Testis (tissue), 5 donors: ENCODE data around the gene TLE5. TPM values are rescaled to one million over a fixed set of nuclear protein-coding genes. Genes with fewer than 3 reads are reported as not detected.

Source experiments
- DNase-seq: peaks from one replicate; pipeline ENCODE4 v3.0.0-alpha.2; 2019
- H3K27ac ChIP-seq, 2 donors: fragments of 200-600 bp; sonication (generic); one replicate each; pipeline ENCODE4 v1.5.1; 2019
- H3K27me3 ChIP-seq: fragments of 200-600 bp; sonication (generic); one replicate; pipeline ENCODE4 v1.5.1; 2019
- H3K36me3 ChIP-seq: fragments of 200-600 bp; sonication (generic); one replicate; pipeline ENCODE4 v1.5.1; 2017; ENCODE audit warnings: low read depth; ENCODE audit errors: missing control alignments
- H3K4me1 ChIP-seq: fragments of 200-600 bp; sonication (generic); one replicate; pipeline ENCODE4 v1.5.1; 2019
- H3K4me3 ChIP-seq, 2 donors: fragments of 200-600 bp; sonication (generic); one replicate each; pipeline ENCODE4 v1.5.1; 2017 to 2019
- H3K9me3 ChIP-seq: fragments of 200-600 bp; sonication (generic); one replicate; pipeline ENCODE4 v1.5.1; 2017
- POLR2A ChIP-seq: fragments of 450-650 bp; IDR thresholded peaks from one replicate; pipeline ENCODE4 v1.6.1; 2017; ENCODE audit warnings: antibody characterized with exemption, mild to moderate bottlenecking, moderate library complexity
- WGBS, 2 donors: methylation state at CpG; one replicate each; pipeline ENCODE4 v1.1.5; 2018; 5-methylcytosine and 5-hydroxymethylcytosine counted together
- intact Hi-C: fragments of 100-400 bp; cut with DNase I; formaldehyde crosslinking; loops from one replicate; pipeline ENCODE4 v1.15.1; 2023; ENCODE audit warnings: low total_unique reads
- long read RNA-seq, 2 donors: transcript quantifications; one replicate each; lab custom pipeline, GENCODE V29; 2026
- polyA plus RNA-seq: library from polyadenylated mRNA; stranded (reverse); fragments of 350-450 nt; fragmentation: Illumina TruSeq; extraction: RNeasy Lipid Tissue Mini Kit (QIAGEN cat#74804); gene quantifications from one replicate; pipeline ENCODE4 v1.2.3, GENCODE V29; 2014; ENCODE audit warnings: low read depth, low replicate concordance; ENCODE audit not compliant: insufficient read depth
- total RNA-seq, 2 donors: library from RNA; depleted of rRNA; stranded (reverse); fragments of >200 nt; gene quantifications; one replicate each; pipeline ENCODE4 v1.2.3, GENCODE V29; 2016
- TF ChIP-seq, protein P1 (sequence below), 3 experiments: fragments of 450-650 bp in 2 of 3; fragments of 200-600 bp in 1 of 3; sonication (generic) in 1 of 3; IDR thresholded peaks; one replicate each; pipeline ENCODE4 v1.5.1; 2016 to 2019; ENCODE audit warnings: antibody characterized with exemption in 3 of 3, mild to moderate bottlenecking in 2 of 3, moderate library complexity in 1 of 3

TLE5 gene
- total RNA-seq (100 to 1,000 TPM; 354 to 539 TPM), polyA plus RNA-seq (314 TPM)
- long read RNA-seq, donor 1, transcript AES-207 (6 exons, 942 nt): minor isoform, 18 of 193 reads
- long read RNA-seq, donor 1, transcript AES-205 (2 exons, 367 nt): minor isoform, 13 of 193 reads
- long read RNA-seq, donor 1, transcript AES-210 (3 exons, 1,100 nt): minor isoform, 5 of 193 reads
- long read RNA-seq, donor 1, transcript AES-202 (7 exons, 1,608 nt): major isoform, 129 of 193 reads
- long read RNA-seq, donor 1, partial matches to known transcripts: 15 of 193 reads
- long read RNA-seq, donor 1, other reads (novel, unspliced or antisense): 7 of 193 reads
- long read RNA-seq, donor 2, transcript AES-210 (3 exons, 1,100 nt): minor isoform, 10 of 127 reads
- long read RNA-seq, donor 2, transcript AES-202 (7 exons, 1,608 nt): major isoform, 66 of 127 reads
- long read RNA-seq, donor 2, transcript AES-205 (2 exons, 367 nt): minor isoform, 11 of 127 reads
- long read RNA-seq, donor 2, transcript AES-207 (6 exons, 942 nt): minor isoform, 15 of 127 reads
- long read RNA-seq, donor 2, partial matches to known transcripts: 13 of 127 reads
- long read RNA-seq, donor 2, other reads (novel, unspliced or antisense): 7 of 127 reads

DNA sequence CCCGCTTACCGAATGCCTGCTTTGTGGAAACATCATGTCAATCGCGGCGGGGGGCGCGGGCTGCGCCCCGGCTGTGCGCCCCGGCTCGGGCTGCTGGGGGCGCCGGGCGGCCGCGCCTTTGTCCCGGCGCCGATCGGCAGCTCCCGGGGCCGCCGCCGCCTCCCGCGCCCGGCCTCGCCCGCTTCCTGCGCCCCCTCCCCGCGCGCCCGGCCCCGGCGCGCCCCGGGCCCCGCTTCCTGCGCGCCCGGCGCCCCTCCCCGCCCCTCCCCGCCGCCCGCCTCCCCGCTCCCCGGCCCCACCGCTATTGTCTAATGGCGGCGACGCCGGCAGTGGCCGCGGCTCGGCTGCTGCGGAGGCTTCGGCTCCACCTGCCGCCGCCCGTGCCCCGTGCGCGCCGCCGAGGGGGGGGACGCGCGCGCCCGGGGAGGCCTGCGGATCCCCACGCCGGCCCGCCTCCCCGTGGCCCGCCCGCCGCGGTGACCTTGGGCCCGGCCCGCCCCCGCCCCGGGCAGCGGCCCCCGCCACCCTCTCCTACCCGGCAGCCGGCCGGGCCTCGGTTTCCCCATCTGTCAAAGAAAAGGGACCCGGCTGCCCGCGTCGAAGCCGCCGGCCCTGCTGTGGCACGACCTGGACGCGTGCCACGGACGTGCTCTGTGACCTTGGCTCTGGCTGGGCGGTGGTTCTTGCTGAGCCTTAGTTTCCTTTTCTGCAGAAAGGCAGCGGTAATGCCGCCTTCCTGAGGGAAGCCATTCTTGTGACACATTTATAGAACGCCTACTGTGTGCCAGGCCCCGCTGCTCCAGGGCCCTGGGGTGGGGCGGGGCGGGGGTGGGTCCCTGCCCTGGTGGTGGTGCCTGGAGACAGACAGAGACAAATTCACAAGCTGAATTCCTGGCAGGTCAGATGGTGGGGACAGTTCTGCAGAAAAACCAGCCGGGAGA, at the start of gene TLE5:
Gene TLE5, minus strand, starts transcription at position 331 of the 941 bp plus-strand sequence. Its CDS starts 295 bp downstream, at position 36.
- Histone ChIP-seq H3K36me3 (no peaks in the 10 kb centered on the region), H3K4me3 (peak within 1 kb of the TSS; percentile 80 to 87), H3K27ac (peak within 1 kb of the TSS; percentile 97), H3K9me3 (no peaks in the 10 kb centered on the region), H3K4me1 (peaks cover 27% of the 10 kb centered on the region), H3K27me3 (no peaks in the 10 kb centered on the region)
- TF ChIP-seq, protein P1, sequence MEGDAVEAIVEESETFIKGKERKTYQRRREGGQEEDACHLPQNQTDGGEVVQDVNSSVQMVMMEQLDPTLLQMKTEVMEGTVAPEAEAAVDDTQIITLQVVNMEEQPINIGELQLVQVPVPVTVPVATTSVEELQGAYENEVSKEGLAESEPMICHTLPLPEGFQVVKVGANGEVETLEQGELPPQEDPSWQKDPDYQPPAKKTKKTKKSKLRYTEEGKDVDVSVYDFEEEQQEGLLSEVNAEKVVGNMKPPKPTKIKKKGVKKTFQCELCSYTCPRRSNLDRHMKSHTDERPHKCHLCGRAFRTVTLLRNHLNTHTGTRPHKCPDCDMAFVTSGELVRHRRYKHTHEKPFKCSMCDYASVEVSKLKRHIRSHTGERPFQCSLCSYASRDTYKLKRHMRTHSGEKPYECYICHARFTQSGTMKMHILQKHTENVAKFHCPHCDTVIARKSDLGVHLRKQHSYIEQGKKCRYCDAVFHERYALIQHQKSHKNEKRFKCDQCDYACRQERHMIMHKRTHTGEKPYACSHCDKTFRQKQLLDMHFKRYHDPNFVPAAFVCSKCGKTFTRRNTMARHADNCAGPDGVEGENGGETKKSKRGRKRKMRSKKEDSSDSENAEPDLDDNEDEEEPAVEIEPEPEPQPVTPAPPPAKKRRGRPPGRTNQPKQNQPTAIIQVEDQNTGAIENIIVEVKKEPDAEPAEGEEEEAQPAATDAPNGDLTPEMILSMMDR (IDR thresholded peaks at IDR 0.05): no peak
- no peak for TF ChIP-seq POLR2A
- intact Hi-C loops: no loop called here
- DNase-seq: peak; percentile 74
- WGBS, 2 donors: 1 to 19% methylated on average over 4 to 74 of the region's 111 CpGs

DNA sequence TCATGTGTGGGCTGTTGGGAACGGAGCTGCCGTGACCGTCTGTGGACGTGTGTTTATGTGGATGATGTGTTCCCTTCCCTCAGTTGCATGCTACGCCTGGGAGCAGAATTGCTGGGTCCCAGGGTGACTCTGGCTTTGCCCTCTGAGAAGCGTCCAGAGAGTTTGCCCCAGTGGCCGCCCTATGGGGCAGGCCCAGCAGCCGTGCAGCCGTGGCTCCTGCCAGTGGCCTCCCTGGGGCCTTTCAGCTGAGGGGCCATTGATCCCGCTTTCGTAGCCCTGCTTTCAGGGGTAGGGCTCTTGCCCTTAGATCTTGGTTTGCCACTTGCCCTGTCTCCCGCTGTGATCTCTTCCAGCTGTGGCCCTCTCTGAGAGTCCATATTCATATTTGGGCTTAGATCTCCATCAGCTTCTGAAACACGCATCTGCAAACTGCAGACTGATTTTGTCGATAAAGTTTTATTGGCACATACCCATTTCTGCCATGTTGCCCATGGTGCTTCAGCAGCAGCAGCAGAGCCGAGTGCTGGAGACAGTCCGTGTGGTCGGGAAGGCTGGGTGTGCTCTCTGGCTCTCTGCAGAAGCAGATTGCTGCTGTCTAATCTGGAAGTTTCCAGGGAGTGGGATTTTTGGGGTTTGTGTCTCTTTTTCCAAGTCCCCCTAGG, 49.4 kb upstream of the TLE5 start:
- intact Hi-C loops: no loop called here
- no peak overlapping the region for H3K27ac ChIP-seq
- no peaks in the 10 kb centered on the region for H3K27me3 ChIP-seq
- no peak for DNase-seq
- H3K36me3 ChIP-seq: no peaks in the 10 kb centered on the region
- TF ChIP-seq, protein P1 (IDR thresholded peaks at IDR 0.05): no peak
- H3K9me3 ChIP-seq: no peaks in the 10 kb centered on the region
- WGBS, 2 donors: 95 to 97% methylated on average over 17 of the region's 17 CpGs
- H3K4me3 ChIP-seq: no peak overlapping the region
- peaks cover 15% of the 10 kb centered on the region for H3K4me1 ChIP-seq

DNA sequence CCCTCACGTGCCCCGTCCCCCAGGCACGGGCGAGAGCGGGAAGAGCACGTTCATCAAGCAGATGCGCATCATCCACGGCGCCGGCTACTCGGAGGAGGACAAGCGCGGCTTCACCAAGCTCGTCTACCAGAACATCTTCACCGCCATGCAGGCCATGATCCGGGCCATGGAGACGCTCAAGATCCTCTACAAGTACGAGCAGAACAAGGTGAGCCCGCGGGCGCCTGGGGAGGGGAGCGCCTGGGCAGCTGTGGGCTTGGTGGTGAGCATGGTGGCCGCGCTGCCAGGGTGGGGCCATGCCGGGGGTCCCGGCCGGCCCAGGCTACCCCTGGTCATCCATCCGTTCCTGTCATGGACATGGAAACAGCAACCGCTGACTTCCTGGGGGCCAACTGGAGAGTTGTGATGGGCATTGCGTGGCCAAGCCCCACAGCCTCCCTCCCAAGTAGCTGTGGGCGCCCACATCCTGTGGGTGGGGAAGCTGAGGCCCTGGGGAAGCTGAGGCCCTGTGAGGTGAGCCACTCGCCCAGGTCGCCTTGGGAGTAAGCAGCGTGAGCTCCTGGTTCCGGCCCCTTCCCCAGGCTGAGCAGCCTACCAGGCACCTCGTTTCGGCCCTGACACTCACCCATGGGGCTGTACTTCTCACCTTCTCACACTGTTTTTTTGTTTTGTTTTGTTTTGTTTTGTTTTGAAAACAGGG, 48.0 kb upstream of the TLE5 start:
- no peaks in the 10 kb centered on the region for H3K36me3 ChIP-seq
- peaks cover 21% of the 10 kb centered on the region for H3K4me1 ChIP-seq
- H3K27ac ChIP-seq: no peak overlapping the region
- intact Hi-C loops: no loop called here
- 93 to 97% methylated on average over 32 to 37 of the region's 37 CpGs for WGBS, 2 donors
- no peak for TF ChIP-seq POLR2A
- no peak for DNase-seq
- no peak overlapping the region for H3K4me3 ChIP-seq
- H3K9me3 ChIP-seq: no peaks in the 10 kb centered on the region
- no peaks in the 10 kb centered on the region for H3K27me3 ChIP-seq

DNA sequence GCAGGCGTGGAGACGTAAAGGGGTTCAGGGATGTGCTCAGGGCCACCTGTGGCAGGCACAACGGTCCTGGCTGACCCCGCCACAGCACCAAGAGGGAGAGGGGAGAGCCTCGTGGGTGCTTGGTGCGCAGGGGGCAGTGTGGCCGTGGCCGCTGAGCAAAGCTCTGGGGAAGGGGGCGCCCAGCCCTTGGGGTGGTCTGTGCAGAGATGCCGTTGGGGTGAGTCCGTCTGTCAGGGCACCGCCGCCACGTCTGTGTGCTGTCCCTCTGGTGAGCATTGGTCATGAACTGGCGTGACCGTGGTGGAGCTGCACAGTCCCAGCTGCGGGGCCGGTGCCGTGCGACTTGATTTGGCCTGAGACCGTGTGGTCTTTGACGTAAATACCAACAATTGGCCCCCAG, 47.2 kb upstream of the TLE5 start:
- 90% methylated on average over 15 to 22 of the region's 22 CpGs for WGBS, 2 donors
- Histone ChIP-seq H3K4me1 (peaks cover 20% of the 10 kb centered on the region), H3K9me3 (no peaks in the 10 kb centered on the region), H3K36me3 (no peaks in the 10 kb centered on the region), H3K27ac (no peak overlapping the region), H3K4me3 (no peak overlapping the region), H3K27me3 (no peaks in the 10 kb centered on the region)
- no peak for DNase-seq
- TF ChIP-seq POLR2A: no peak
- TF ChIP-seq, protein P1 (IDR thresholded peaks at IDR 0.05): no peak
- intact Hi-C loops: no loop called here
